ACC112 (cell line): ENCODE results near the gene PRIM2.
"Not testable (repeated sequence)": the region's sequence is repeated elsewhere in the genome, so short reads cannot be mapped to it uniquely, and the experiment has no call there.

ENCODE experiments used
- H2AFZ ChIP-seq: fragments of 200-600 bp; sonication (generic); one replicate; pipeline ENCODE4 v1.6.0; 2017; ENCODE audit warnings: antibody characterized with exemption, low read length; ENCODE audit not compliant: unreplicated experiment
- H3K27ac ChIP-seq: fragments of 200-600 bp; sonication (generic); 2 replicates; pipeline ENCODE4 v1.5.1; 2014; ENCODE audit warnings: low read depth, mild to moderate bottlenecking, antibody characterized with exemption, low read length, moderate library complexity
- H3K27me3 ChIP-seq: fragments of 200-600 bp; sonication (generic); 2 replicates; pipeline ENCODE4 v1.6.1; 2014; ENCODE audit warnings: mild to moderate bottlenecking, antibody characterized with exemption, low read length, moderate library complexity, mixed read lengths; ENCODE audit not compliant: insufficient read depth
- H3K36me3 ChIP-seq: fragments of 200-600 bp; sonication (generic); 2 replicates; pipeline ENCODE4 v1.6.1; 2016; ENCODE audit warnings: mild to moderate bottlenecking, antibody characterized with exemption, low read length, moderate library complexity, mixed read lengths; ENCODE audit not compliant: insufficient read depth
- H3K4me1 ChIP-seq: fragments of 200-600 bp; sonication (generic); one replicate; pipeline ENCODE4 v1.6.1; 2016; ENCODE audit warnings: low read length, mixed read lengths; ENCODE audit not compliant: insufficient read depth, unreplicated experiment, control insufficient read depth
- H3K4me3 ChIP-seq: fragments of 200-600 bp; sonication (generic); 2 replicates; pipeline ENCODE4 v1.5.1; 2014; ENCODE audit warnings: mild to moderate bottlenecking, low read depth, low read length
- H3K79me2 ChIP-seq: fragments of 200-600 bp; sonication (generic); one replicate; pipeline ENCODE4 v1.6.0; 2016; ENCODE audit warnings: low read length; ENCODE audit not compliant: control insufficient read depth, unreplicated experiment, insufficient read depth

Gene PRIM2

DNA sequence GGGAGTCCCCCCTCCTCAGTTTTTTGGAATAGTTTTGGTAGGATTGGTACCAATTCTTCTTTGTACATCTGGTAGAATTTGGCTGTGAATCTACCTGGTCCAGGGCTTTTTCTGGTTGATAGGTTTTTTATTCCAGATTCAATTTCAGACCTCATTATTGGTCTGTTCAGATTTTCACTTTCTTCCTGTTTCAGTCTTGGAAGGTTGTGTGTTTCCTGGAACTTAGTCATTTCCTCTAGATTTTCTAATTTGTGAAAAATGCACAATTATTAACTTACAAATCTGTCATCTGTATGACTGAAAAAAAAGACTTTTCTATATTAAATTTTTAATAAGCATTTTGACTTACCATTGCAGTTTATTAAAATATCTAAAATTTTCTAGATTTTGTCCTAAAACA, 287.9 kb downstream of the PRIM2 start:
- not testable (repeated sequence) for H3K4me1 ChIP-seq, H3K4me3 ChIP-seq, H3K36me3 ChIP-seq, H3K27me3 ChIP-seq, H3K79me2 ChIP-seq, H2AFZ ChIP-seq
- peak overlapping the region; percentile 74 for H3K27ac ChIP-seq

DNA sequence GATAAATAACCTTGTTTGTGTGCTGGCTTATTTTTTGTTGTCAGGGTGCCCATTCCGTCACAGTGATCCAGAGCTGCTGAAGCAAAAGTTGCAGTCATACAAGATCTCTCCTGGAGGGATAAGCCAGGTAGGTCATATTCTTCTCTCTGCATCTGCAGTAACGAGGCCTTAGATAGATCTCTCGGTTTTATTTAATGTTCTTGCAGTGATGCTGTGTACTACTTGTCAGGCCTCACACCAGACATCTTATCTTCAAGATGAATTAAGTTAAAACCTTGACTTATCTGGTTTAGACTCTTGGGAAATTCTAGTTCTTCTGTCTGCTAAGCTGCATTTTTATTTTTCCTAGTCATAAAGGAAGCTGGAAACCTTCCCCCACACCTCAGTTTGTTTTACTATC, 288.9 kb downstream of the PRIM2 start:
- H3K79me2 ChIP-seq, H3K36me3 ChIP-seq, H3K4me1 ChIP-seq: not testable (repeated sequence)

DNA sequence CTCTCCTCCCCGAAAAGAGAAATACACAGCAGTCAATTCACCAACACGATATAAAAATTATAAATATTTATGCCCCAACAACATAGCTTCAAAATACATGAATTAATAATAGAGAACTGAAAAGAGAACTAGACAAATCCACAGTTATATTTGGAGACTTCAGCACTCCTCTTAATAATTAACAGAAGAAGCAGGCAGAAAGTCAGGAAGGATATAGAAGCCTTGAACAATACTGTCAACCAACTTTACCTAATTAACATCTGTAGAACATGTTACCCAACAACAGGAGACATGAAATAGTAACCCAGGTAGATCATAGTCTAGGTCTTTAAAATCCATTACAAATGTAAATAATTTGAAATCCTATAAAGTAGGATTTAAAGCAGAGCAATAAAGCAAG, 293.2 kb downstream of the PRIM2 start:
- not testable (repeated sequence) for H3K79me2 ChIP-seq, H3K27me3 ChIP-seq, H3K4me1 ChIP-seq, H3K36me3 ChIP-seq, H3K27ac ChIP-seq, H2AFZ ChIP-seq, H3K4me3 ChIP-seq

More for the DNA sequence above, 288.9 kb downstream of the PRIM2 start:
- not testable (repeated sequence) for H3K4me3 ChIP-seq, H2AFZ ChIP-seq, H3K27me3 ChIP-seq, H3K27ac ChIP-seq

DNA sequence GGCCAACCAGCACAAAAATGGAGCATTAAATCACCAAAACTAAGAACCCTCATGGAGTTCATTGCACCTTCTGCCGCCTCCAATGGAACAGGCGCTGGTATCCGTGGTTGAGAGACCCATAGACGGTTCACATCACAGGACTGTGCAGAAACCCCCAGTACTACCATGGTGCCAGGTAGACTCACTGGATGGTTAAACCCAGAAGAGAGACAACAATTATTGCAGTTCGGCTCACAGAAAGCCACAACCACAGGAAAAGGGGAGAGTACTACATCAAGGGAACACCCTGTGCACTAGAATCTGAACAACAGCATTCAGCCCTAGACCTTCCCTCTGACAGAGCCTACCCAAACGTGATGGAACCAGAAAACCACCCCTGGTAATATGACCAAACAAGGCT, 301.5 kb downstream of the PRIM2 start:
- not testable (repeated sequence) for H3K79me2 ChIP-seq, H3K36me3 ChIP-seq, H3K27me3 ChIP-seq, H2AFZ ChIP-seq, H3K4me1 ChIP-seq, H3K27ac ChIP-seq, H3K4me3 ChIP-seq

DNA sequence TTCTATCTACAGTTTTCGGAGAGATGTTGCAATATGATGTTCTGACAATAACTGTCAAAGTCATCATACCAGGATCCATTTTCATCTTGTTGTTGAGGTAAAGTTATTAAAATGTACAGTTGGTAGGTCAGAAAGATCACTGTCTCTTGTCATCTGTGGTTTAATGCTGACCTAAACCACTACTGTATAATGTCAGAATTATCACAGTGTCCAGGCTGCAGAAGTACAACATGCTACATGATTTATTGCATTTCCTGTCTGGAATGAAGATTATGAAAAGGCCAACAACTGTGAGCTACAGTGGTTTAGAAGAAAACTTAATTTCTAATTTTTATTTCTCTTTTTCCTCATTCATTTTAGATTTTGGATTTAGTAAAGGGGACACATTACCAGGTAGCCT, 314.3 kb downstream of the PRIM2 start:
- H3K79me2 ChIP-seq, H3K27ac ChIP-seq, H3K27me3 ChIP-seq, H3K4me1 ChIP-seq, H3K4me3 ChIP-seq, H2AFZ ChIP-seq, H3K36me3 ChIP-seq: not testable (repeated sequence)

DNA sequence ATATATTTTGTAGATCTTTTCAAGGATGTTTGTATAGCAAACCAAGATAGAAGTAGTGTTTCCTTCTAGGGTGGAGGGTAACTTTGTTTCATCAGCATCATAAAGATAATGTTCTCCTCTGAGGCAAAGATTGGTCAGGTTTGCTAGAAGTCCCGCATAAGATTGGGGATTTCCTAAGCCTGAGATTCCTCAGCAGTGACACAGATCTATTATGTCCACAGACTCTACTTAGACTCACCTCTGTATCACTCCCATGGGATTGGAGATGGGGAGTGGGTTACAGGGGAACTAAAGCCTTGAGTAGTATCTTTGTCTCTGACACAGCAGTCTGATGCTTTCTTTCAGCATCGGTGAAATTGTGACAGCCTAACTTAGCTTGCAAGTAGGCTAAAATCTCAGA, 341.1 kb downstream of the PRIM2 start:
- not testable (repeated sequence) for H3K27me3 ChIP-seq, H3K79me2 ChIP-seq, H3K36me3 ChIP-seq, H2AFZ ChIP-seq, H3K27ac ChIP-seq, H3K4me1 ChIP-seq, H3K4me3 ChIP-seq

DNA sequence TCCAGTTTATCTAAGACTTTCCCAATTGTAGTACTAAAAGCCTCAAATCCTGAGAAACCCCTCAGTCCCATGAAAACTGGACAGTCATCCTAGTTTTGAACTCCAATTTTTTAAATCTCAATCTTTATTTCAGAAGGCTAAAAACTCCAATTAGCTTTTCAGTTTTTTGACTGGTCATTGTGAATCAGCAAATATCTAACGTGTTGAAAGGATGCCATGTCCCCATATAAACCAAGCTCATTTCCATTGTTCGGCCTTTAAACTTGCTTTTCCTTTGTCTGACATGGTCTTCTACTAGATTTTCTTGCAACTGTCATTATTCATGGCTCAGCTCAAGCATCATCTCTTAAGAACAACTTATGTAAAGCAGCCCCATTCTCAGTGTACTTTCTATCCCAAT, 342.4 kb downstream of the PRIM2 start:
- not testable (repeated sequence) for H3K4me3 ChIP-seq, H3K79me2 ChIP-seq, H3K27ac ChIP-seq, H2AFZ ChIP-seq, H3K27me3 ChIP-seq, H3K4me1 ChIP-seq, H3K36me3 ChIP-seq

DNA sequence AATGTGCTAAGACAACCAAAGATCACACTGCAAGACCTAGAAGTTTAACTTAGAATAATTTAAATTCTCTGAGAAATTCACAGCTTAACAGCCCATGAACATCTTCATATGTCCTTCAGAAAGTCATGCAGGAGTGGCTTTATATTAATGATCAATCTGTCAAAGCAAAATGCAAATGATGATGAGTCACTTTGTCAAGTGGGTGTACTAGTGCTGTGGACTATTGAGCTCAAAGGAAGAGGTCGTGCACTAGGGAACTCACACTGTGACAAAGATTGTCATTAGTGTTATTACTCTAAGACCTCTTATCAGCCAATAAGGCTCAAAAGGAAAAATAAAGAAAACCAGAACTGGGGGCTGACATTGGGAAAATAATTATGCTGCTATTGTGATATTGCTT, 343.5 kb downstream of the PRIM2 start:
- H2AFZ ChIP-seq, H3K4me3 ChIP-seq, H3K27ac ChIP-seq, H3K4me1 ChIP-seq, H3K79me2 ChIP-seq, H3K36me3 ChIP-seq, H3K27me3 ChIP-seq: not testable (repeated sequence)

DNA sequence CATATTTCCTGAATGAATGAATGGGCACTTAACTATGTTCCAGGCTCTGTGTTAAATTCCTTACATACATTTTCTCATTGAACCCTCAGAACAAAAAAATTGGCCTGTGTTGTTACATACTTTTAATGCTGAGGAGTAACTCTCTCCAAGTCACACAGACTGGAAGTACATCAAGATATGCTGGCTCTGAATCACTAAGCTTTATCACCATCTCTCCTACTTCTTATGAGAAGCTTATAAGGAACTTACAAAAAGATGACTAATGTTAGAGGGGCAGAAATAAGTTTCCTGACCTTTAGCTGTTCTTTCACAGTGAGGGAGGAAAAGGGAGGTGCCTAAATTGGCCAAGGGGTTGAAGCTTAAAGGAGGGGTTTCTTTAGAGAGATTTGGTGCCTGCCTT, 350.7 kb downstream of the PRIM2 start:
- H3K36me3 ChIP-seq, H3K79me2 ChIP-seq, H3K27me3 ChIP-seq, H3K27ac ChIP-seq, H3K4me1 ChIP-seq, H3K4me3 ChIP-seq, H2AFZ ChIP-seq: not testable (repeated sequence)

DNA sequence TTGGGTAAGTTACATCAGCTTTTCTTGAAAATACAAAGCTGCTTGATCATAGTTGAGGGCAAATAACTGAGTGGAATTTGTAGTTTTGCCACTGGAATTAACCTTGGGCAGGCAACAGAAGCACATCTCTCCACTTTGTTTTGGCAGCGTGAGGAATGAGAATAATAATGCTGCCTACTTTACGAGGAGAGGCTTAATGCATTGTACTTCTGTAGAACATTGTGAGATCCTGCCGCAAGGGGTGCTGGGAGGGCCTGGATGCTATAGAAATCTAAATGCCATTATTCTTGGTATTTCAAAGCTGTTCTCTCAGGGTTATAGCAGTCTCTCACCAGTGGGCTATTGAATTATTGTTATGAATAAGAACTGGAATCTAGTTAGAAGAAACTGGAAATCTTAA, 353.8 kb downstream of the PRIM2 start:
- not testable (repeated sequence) for H3K36me3 ChIP-seq

DNA sequence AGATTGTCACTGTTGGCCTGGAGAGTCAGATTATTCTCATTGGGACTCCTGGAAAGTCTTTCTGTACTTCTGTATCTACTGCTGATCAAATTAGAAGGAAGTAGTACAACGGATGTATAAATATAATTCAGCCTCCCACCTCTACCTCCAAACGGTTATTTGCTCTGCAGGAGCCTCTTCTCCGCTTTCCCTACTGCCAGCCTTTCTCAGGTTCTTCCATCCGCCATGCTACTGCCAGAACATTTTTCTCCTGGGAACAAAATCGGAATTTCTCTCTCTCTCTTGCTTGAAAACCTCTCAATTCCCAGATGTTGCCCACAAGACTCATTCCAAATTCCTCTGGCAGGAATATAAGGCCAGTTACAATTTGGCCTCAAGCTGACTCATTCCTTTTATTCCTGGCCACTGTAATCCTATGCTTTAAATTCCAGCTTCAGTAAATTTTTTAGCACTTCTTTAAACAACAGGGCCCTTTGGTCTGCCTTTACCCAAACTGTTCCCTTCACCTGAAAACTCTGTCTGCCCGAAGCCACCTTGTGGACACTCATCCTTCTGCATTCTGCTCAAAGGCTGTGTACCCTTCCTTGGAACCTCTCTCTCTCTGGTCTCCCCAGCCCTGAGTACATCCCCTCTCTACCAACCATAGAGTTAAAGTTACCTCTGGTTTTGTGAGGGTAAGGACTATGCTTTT, 354.7 kb downstream of the PRIM2 start:
- not testable (repeated sequence) for H3K27me3 ChIP-seq, H3K4me1 ChIP-seq, H3K79me2 ChIP-seq, H3K27ac ChIP-seq, H3K36me3 ChIP-seq, H3K4me3 ChIP-seq, H2AFZ ChIP-seq

More for the DNA sequence above, 353.8 kb downstream of the PRIM2 start:
- H2AFZ ChIP-seq, H3K27me3 ChIP-seq, H3K4me3 ChIP-seq, H3K27ac ChIP-seq, H3K79me2 ChIP-seq, H3K4me1 ChIP-seq: not testable (repeated sequence)
